H1 (cell line): ENCODE measurements around the gene CYBA. TPM values are rescaled to one million over a fixed set of nuclear protein-coding genes. Genes with fewer than 3 reads are reported as not detected.

Source experiments
- CTCF ChIA-PET: fragments of 300-600 bp; sonication (Branson Sonifier 250); formaldehyde crosslinking; loops from one replicate; lab custom pipeline; 2021; ENCODE audit not compliant: partially characterized antibody; lab: Charles Lee
- POLR2A ChIA-PET: fragments of 300-600 bp; sonication (Branson Sonifier 250); formaldehyde crosslinking; loops from one replicate; lab custom pipeline; 2021; ENCODE audit warnings: inconsistent platforms; ENCODE audit not compliant: partially characterized antibody; lab: Charles Lee
- DNase-seq, 2 experiments: peaks; one replicate each; pipeline versions ENCODE4 v3.0.0 to v3.0.0-alpha.2; 2010 to 2022; ENCODE audit warnings: low spot score in 2 of 2, low read depth in 1 of 2, mixed read lengths in 1 of 2
- FAIRE-seq: peaks from 2 replicates; lab custom pipeline; 2011; peaks lifted over from hg19 to GRCh38; lab: Jason Lieb, UNC
- H2AFZ ChIP-seq: 2 replicates; pipeline ENCODE4 v1.8.1; 2012; ENCODE audit warnings: low read length, inconsistent platforms
- H2AK5ac ChIP-seq: 2 replicates; pipeline ENCODE4 v1.6.1; 2013; ENCODE audit warnings: low read depth, low read length
- H2BK120ac ChIP-seq: replicated peaks from 2 replicates; pipeline ENCODE3; 2013; ENCODE audit warnings: low read depth, low read length, inconsistent platforms
- H2BK12ac ChIP-seq: 2 replicates; pipeline ENCODE4 v1.6.1; 2013; ENCODE audit warnings: low read depth, low read length
- H2BK15ac ChIP-seq: 2 replicates; pipeline ENCODE4 v1.6.1; 2013; ENCODE audit warnings: low read length
- H2BK20ac ChIP-seq: 2 replicates; pipeline ENCODE4 v1.6.1; 2013; ENCODE audit warnings: low read length
- H2BK5ac ChIP-seq: 2 replicates; pipeline ENCODE4 v1.6.1; 2013; ENCODE audit warnings: low read depth, low read length
- H3K14ac ChIP-seq: 2 replicates; pipeline ENCODE4 v1.6.1; 2013; ENCODE audit warnings: inconsistent platforms; ENCODE audit not compliant: insufficient read length
- H3K18ac ChIP-seq: 2 replicates; pipeline ENCODE4 v1.6.1; 2013; ENCODE audit warnings: low read length; ENCODE audit errors: extremely low read depth
- H3K23ac ChIP-seq: 2 replicates; pipeline ENCODE4 v1.6.1; 2013; ENCODE audit warnings: inconsistent platforms; ENCODE audit not compliant: insufficient read length
- H3K23me2 ChIP-seq: 2 replicates; pipeline ENCODE4 v1.6.1; 2013; ENCODE audit warnings: low read depth, low read length
- H3K27ac ChIP-seq: 2 replicates; pipeline ENCODE4 v1.6.1; 2011; ENCODE audit warnings: low read depth, low read length, inconsistent platforms
- H3K27me3 ChIP-seq, 4 experiments: replicated peaks in 1 of 4; 1 replicate in 1 of 4; 2 replicates in 3 of 4; pipeline versions ENCODE4 v1.6.1 to v1.8.1; 2011 to 2013; ENCODE audit warnings: low read length in 3 of 4, mild to moderate bottlenecking in 3 of 4, inconsistent platforms in 2 of 4, mixed read lengths in 2 of 4, moderate library complexity in 1 of 4; ENCODE audit not compliant: control insufficient read depth in 3 of 4, insufficient read depth in 3 of 4; ENCODE audit errors: extremely low read depth in 1 of 4
- H3K36me3 ChIP-seq, 4 experiments: 2 replicates each; pipeline versions ENCODE4 v1.6.1 to v1.8.1; 2011 to 2013; ENCODE audit warnings: mild to moderate bottlenecking in 4 of 4, low read length in 3 of 4, moderate library complexity in 2 of 4, control low read depth in 1 of 4, inconsistent platforms in 1 of 4; ENCODE audit not compliant: insufficient read depth in 4 of 4, control insufficient read depth in 2 of 4
- H3K4ac ChIP-seq: replicated peaks from 2 replicates; pipeline ENCODE3; 2013; ENCODE audit warnings: low read length, low read depth, mixed read lengths, inconsistent platforms; ENCODE audit not compliant: insufficient read length
- H3K4me1 ChIP-seq, 4 experiments: replicated peaks in 1 of 4; 1 replicate in 1 of 4; 2 replicates in 3 of 4; pipeline versions ENCODE4 v1.6.1 to v1.8.1; 2011 to 2013; ENCODE audit warnings: low read length in 3 of 4, inconsistent platforms in 2 of 4, mixed read lengths in 1 of 4; ENCODE audit not compliant: insufficient read depth in 4 of 4, control insufficient read depth in 3 of 4
- H3K4me2 ChIP-seq, 2 experiments: 2 replicates each; pipeline versions ENCODE4 v1.6.1 to v1.8.1; 2011 to 2013; ENCODE audit warnings: low read depth in 2 of 2, low read length in 2 of 2, control low read depth in 1 of 2, inconsistent platforms in 1 of 2, mild to moderate bottlenecking in 1 of 2; ENCODE audit not compliant: insufficient read depth in 1 of 2
- H3K4me3 ChIP-seq, 4 experiments: fragments of 200-600, 300-600 bp in 1 of 4; sonication (generic), shearing (Covaris generic), sonication (Bioruptor Twin) in 1 of 4; 2 replicates each; pipeline versions ENCODE4 v1.5.1 to v1.8.1; 2011 to 2016; ENCODE audit warnings: low read length in 4 of 4, low read depth in 3 of 4, control low read depth in 2 of 4, inconsistent platforms in 2 of 4, mild to moderate bottlenecking in 2 of 4, mixed read lengths in 1 of 4, moderate library complexity in 1 of 4; ENCODE audit not compliant: insufficient read depth in 2 of 4; ENCODE audit errors: extremely low read depth in 1 of 4
- H3K56ac ChIP-seq: replicated peaks from 2 replicates; pipeline ENCODE3; 2013; ENCODE audit warnings: low read depth, mild to moderate bottlenecking, mixed read lengths, low read length, inconsistent platforms; ENCODE audit not compliant: insufficient read length
- H3K79me1 ChIP-seq: 2 replicates; pipeline ENCODE4 v1.6.1; 2013; ENCODE audit warnings: low read depth, low read length, control low read depth
- H3K79me2 ChIP-seq, 2 experiments: 2 replicates each; pipeline versions ENCODE4 v1.6.1 to v1.8.1; 2012 to 2013; ENCODE audit warnings: low read length in 2 of 2, mild to moderate bottlenecking in 2 of 2, inconsistent platforms in 1 of 2; ENCODE audit not compliant: insufficient read depth in 2 of 2, control insufficient read depth in 1 of 2
- H3K9ac ChIP-seq, 4 experiments: replicated peaks in 1 of 4; 1 replicate in 1 of 4; 2 replicates in 3 of 4; pipeline versions ENCODE4 v1.6.1 to v1.8.1; 2011 to 2013; ENCODE audit warnings: low read depth in 3 of 4, low read length in 3 of 4, control low read depth in 2 of 4, mild to moderate bottlenecking in 2 of 4, moderate library complexity in 2 of 4, inconsistent platforms in 1 of 4; ENCODE audit errors: extremely low read depth in 1 of 4
- H3K9me3 ChIP-seq, 2 experiments: 2 replicates each; pipeline versions ENCODE4 v1.6.1 to v1.8.1; 2012 to 2013; ENCODE audit warnings: mild to moderate bottlenecking in 2 of 2, moderate library complexity in 2 of 2, control low read depth in 1 of 2, inconsistent platforms in 1 of 2, low read depth in 1 of 2, low read length in 1 of 2, mixed read lengths in 1 of 2; ENCODE audit not compliant: insufficient read depth in 2 of 2
- H4K20me1 ChIP-seq, 2 experiments: replicated peaks in 1 of 2; 2 replicates each; pipeline versions ENCODE3 to v1.8.1; 2011 to 2013; ENCODE audit warnings: inconsistent platforms in 2 of 2, low read length in 2 of 2, mild to moderate bottlenecking in 1 of 2; ENCODE audit not compliant: insufficient read depth in 2 of 2, control insufficient read depth in 1 of 2
- H4K5ac ChIP-seq: 2 replicates; pipeline ENCODE4 v1.6.1; 2013; ENCODE audit warnings: low read length, low read depth, mixed read lengths, inconsistent platforms; ENCODE audit not compliant: insufficient read length
- H4K8ac ChIP-seq: 2 replicates; pipeline ENCODE4 v1.8.0; 2013; ENCODE audit warnings: mild to moderate bottlenecking, moderate library complexity, low read length, inconsistent platforms; ENCODE audit not compliant: insufficient read depth; ENCODE audit errors: extremely low read depth
- H4K91ac ChIP-seq: replicated peaks from 2 replicates; pipeline ENCODE3; 2013; ENCODE audit warnings: low read length, mixed read lengths, inconsistent platforms; ENCODE audit not compliant: insufficient read length
- CTCF ChIP-seq, 3 experiments: IDR thresholded peaks; 1 replicate in 2 of 3; 2 replicates in 1 of 3; pipeline versions ENCODE4 v1.5.1 to v1.6.1; 2011; ENCODE audit warnings: low read length in 3 of 3, mild to moderate bottlenecking in 3 of 3, inconsistent platforms in 2 of 3, low read depth in 1 of 3, moderate library complexity in 1 of 3; ENCODE audit not compliant: insufficient read depth in 1 of 3; ENCODE audit errors: control extremely low read depth in 1 of 3
- FOSL1 ChIP-seq: IDR thresholded peaks from 2 replicates; pipeline ENCODE4 v1.6.1; 2011; ENCODE audit warnings: mild to moderate bottlenecking, low read depth, low read length, moderate library complexity; ENCODE audit not compliant: insufficient read depth
- KDM5A ChIP-seq: fragments of 200-600 bp; IDR thresholded peaks from 2 replicates; pipeline ENCODE4 v1.7.1; 2012; ENCODE audit warnings: mild to moderate bottlenecking, low read length, inconsistent platforms, mixed read lengths
- SIRT6 ChIP-seq: IDR thresholded peaks from one replicate; pipeline ENCODE4 v1.7.1; 2012; ENCODE audit warnings: low read length, inconsistent platforms
- SP4 ChIP-seq: IDR thresholded peaks from 2 replicates; pipeline ENCODE4 v1.6.1; 2012; ENCODE audit warnings: low read length, inconsistent platforms
- WGBS, 2 experiments: shearing (Covaris generic) in 1 of 2; methylation state at CpG; one replicate each; pipeline versions ENCODE4 v1.1.6 to v1.1.7; 2013 to 2015; ENCODE audit warnings: low lambda C conversion rate in 2 of 2, mixed read lengths in 2 of 2, inconsistent platforms in 1 of 2, low coverage in 1 of 2, missing lambda C conversion rate in 1 of 2; ENCODE audit not compliant: insufficient replicate concordance in 2 of 2, insufficient coverage in 1 of 2, insufficient read length in 1 of 2; ENCODE audit errors: extremely low coverage in 1 of 2, missing lambda C conversion rate in 1 of 2; 5-methylcytosine and 5-hydroxymethylcytosine counted together
- polyA plus RNA-seq, 7 experiments: library from polyadenylated mRNA; depleted of rRNA in 3 of 7; stranded (reverse) in 5 of 7; unstranded in 2 of 7; fragments of >200 nt in 5 of 7; fragments of 200-250 nt in 2 of 7; gene quantifications; 1 replicate in 5 of 7; 2 replicates in 1 of 7; 4 replicates in 1 of 7; pipeline versions ENCODE4 v1.2.1 to v1.2.3, GENCODE V29; 2011 to 2013; ENCODE audit warnings: missing spikeins in 2 of 7, mixed read lengths in 2 of 7
- total RNA-seq: library from RNA; stranded (reverse); fragmentation: NEBNext Ultra II Directional; extraction: Animal tissue kit (Norgen Biotek cat#: 25700); gene quantifications from 2 replicates; pipeline ENCODE4 v1.2.1, GENCODE V29; 2021

CYBA gene
- total and polyA plus RNA-seq, 2 of the 8 experiments (the other 6 are each of a cell fraction or from before 2014, with no cell fraction given) = 136 to 254 TPM

DNA sequence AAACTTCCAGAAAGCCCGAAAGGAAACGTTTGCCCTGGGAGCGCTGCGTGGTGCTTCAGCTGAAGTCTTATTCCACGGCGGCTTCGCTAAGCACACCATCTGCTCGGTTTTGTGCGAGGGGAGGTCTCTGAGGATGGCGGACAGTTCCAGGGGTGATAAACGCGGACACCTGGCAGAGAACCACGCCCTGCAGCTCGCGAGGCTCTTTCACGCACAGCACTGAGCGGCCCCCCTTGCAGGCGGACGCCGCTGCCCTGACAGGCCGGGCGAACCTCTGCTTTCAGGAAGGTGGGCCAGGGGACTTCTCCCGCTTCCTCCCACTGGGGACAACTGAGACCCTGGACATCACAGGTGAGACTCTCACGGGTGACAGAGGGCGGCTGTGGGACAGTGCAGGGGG, 8.3 kb upstream of the CYBA start:
- POLR2A ChIA-PET = interaction anchor here (1.2 to 2.3 kb wide), 3 partner anchors 9 to 28 kb away, joined by 3 to 6 read pairs (median 4); no protein-coding TSS in a partner anchor
- Histone ChIP-seq H3K9ac (no peak overlapping the region), H3K4me2 (no peak overlapping the region), H2BK5ac (no peak overlapping the region), H3K36me3 (peaks cover 3 to 22% (median 4%) of the 10 kb centered on the region in 4 experiments; a peak in 6 of 8 replicates), H3K14ac (no peak overlapping the region), H3K27ac (no peak overlapping the region), H3K4ac (no peak overlapping the region), H2BK120ac (no peak overlapping the region), H2AK5ac (no peak overlapping the region), H3K79me2 (peaks cover 0 to 33% of the 10 kb centered on the region in 2 experiments; a peak in 3 of 4 replicates), H3K4me3 (no peak overlapping the region), H4K5ac (no peak overlapping the region), H4K20me1 (peaks cover 2 to 27% of the 10 kb centered on the region in 2 experiments), H2BK12ac (no peak overlapping the region), H4K8ac (peak overlapping the region; percentile 16; the same call in 1 of the 2 replicates), H3K9me3 (no peaks in the 10 kb centered on the region), H3K56ac (no peak overlapping the region), H2AFZ (no peak overlapping the region), H3K4me1 (peaks cover 0 to 3% (median 0%) of the 10 kb centered on the region in 4 experiments; a peak in 2 of 7 replicates), H3K23me2 (peaks cover 7% of the 10 kb centered on the region; the same call in 1 of the 2 replicates), H3K27me3 (no peaks in the 10 kb centered on the region), H3K23ac (no peak overlapping the region), H3K79me1 (peaks cover 2% of the 10 kb centered on the region; the same call in 1 of the 2 replicates), H2BK20ac (no peak overlapping the region), H4K91ac (no peak overlapping the region), H2BK15ac (no peak overlapping the region), H3K18ac (no peak overlapping the region)
- no peak for DNase-seq
- TF ChIP-seq SP4 (no peak), CTCF (IDR thresholded peaks at IDR 0.05; ENCODE audit: control extremely low read depth in 1 of 3, insufficient read depth in 1 of 3, low read depth in 1 of 3, low read length in 3 of 3) (no peak), FOSL1 (no peak), SIRT6 (no peak), KDM5A (no peak)
- CTCF ChIA-PET = interaction anchor here (1.5 kb wide), 1 partner anchor 14 kb away, joined by 5 read pairs; no protein-coding TSS in a partner anchor
- 92% methylated on average over 25 of the region's 25 CpGs; no CpG with 5 or more reads in 1 of the 2 experiments for WGBS, 2 experiments
- FAIRE-seq = no peak
